Testis (tissue), 3 donors: ENCODE measurements around the gene KRT14. TPM values are rescaled to one million over a fixed set of nuclear protein-coding genes. Genes with fewer than 3 reads are reported as not detected.

Experiments
- DNase-seq: peaks from one replicate; pipeline ENCODE4 v3.0.0-alpha.2; 2019
- H3K27ac ChIP-seq, 2 donors: fragments of 200-600 bp; sonication (generic); one replicate each; pipeline ENCODE4 v1.5.1; 2019
- H3K27me3 ChIP-seq: fragments of 200-600 bp; sonication (generic); one replicate; pipeline ENCODE4 v1.5.1; 2019
- H3K36me3 ChIP-seq: fragments of 200-600 bp; sonication (generic); one replicate; pipeline ENCODE4 v1.5.1; 2017; ENCODE audit warnings: low read depth; ENCODE audit errors: missing control alignments
- H3K4me1 ChIP-seq: fragments of 200-600 bp; sonication (generic); one replicate; pipeline ENCODE4 v1.5.1; 2019
- H3K4me3 ChIP-seq, 2 donors: fragments of 200-600 bp; sonication (generic); one replicate each; pipeline ENCODE4 v1.5.1; 2017 to 2019
- H3K9me3 ChIP-seq: fragments of 200-600 bp; sonication (generic); one replicate; pipeline ENCODE4 v1.5.1; 2017
- POLR2A ChIP-seq: fragments of 450-650 bp; IDR thresholded peaks from one replicate; pipeline ENCODE4 v1.6.1; 2017; ENCODE audit warnings: antibody characterized with exemption, mild to moderate bottlenecking, moderate library complexity
- whole genome bisulfite sequencing, 2 donors: methylation state at CpG; one replicate each; pipeline ENCODE4 v1.1.5; 2018; 5-methylcytosine and 5-hydroxymethylcytosine counted together
- intact Hi-C: fragments of 100-400 bp; cut with DNase I; formaldehyde crosslinking; loops from one replicate; pipeline ENCODE4 v1.15.1; 2023; ENCODE audit warnings: low total_unique reads
- polyA plus RNA-seq: library from polyadenylated mRNA; stranded (reverse); fragments of 350-450 nt; fragmentation: Illumina TruSeq; extraction: RNeasy Lipid Tissue Mini Kit (QIAGEN cat#74804); gene quantifications from one replicate; pipeline ENCODE4 v1.2.3, GENCODE V29; 2014; ENCODE audit warnings: low read depth, low replicate concordance; ENCODE audit not compliant: insufficient read depth
- total RNA-seq, 2 donors: library from RNA; depleted of rRNA; stranded (reverse); fragments of >200 nt; gene quantifications; one replicate each; pipeline ENCODE4 v1.2.3, GENCODE V29; 2016
- TF ChIP-seq, protein P1 (sequence below), 3 experiments: fragments of 450-650 bp in 2 of 3; fragments of 200-600 bp in 1 of 3; sonication (generic) in 1 of 3; IDR thresholded peaks; one replicate each; pipeline ENCODE4 v1.5.1; 2016 to 2019; ENCODE audit warnings: antibody characterized with exemption in 3 of 3, mild to moderate bottlenecking in 2 of 3, moderate library complexity in 1 of 3

The KRT14 gene
- total and polyA plus RNA-seq, 3 donors from 2014 or later: 0.24 to 0.37 TPM; not detected in 1

DNA sequence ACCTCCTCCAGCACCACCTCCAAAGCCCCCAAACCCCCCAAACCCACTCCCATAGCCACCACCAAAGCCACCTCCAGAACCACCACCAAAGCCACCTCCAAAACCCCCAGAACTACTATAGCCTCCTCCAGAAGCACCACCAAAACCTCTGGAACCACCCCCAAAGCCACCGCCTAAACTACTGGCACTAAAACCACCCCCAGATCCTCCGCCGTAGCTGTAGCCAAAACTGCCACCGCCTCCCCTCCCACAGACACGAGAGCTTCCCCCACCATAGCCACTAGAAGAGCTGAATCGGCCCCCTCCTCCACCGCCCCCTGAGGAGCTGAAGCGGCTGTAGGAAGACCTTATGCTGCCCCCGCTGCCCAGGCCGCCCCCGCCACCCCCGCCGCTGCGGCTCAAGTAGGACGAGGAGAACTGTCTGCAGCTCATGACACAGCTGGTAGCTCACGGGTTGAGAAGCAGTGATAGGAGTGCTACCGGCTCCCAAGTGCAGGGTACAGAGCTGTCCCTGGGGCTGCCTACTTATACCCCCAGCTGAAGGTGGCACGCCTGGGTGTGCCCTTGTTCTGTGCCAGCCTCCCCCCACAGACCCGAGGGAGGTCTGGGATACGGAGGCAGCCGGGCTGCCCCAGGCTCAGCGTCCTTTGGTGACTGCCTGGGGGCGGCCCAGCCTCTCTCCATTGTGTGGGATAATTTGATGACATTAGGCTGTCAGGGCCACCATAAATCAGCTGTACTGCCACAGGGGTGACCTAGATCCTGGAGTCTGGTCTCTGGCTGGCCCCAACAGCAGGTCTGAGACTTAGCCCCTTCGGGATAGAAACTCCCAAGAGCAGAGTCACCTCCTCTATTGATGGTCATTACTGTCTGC is 14.9 kb downstream of the KRT14 start, which contains the start of gene KRT9:
Gene KRT9 (minus strand): TSS at position 499 of the 874 bp plus-strand sequence. CDS start 67 bp downstream, at position 432.
- intact Hi-C loops: no loop called here
- TF ChIP-seq POLR2A: no peak
- TF ChIP-seq, protein P1, sequence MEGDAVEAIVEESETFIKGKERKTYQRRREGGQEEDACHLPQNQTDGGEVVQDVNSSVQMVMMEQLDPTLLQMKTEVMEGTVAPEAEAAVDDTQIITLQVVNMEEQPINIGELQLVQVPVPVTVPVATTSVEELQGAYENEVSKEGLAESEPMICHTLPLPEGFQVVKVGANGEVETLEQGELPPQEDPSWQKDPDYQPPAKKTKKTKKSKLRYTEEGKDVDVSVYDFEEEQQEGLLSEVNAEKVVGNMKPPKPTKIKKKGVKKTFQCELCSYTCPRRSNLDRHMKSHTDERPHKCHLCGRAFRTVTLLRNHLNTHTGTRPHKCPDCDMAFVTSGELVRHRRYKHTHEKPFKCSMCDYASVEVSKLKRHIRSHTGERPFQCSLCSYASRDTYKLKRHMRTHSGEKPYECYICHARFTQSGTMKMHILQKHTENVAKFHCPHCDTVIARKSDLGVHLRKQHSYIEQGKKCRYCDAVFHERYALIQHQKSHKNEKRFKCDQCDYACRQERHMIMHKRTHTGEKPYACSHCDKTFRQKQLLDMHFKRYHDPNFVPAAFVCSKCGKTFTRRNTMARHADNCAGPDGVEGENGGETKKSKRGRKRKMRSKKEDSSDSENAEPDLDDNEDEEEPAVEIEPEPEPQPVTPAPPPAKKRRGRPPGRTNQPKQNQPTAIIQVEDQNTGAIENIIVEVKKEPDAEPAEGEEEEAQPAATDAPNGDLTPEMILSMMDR (IDR thresholded peaks at IDR 0.05): no peak
- no peak for DNase-seq
- H3K27ac ChIP-seq: no peak within 1 kb of the TSS
- H3K36me3 ChIP-seq: no peaks in the 10 kb centered on the region
- H3K4me3 ChIP-seq: no peak within 1 kb of the TSS
- no peaks in the 10 kb centered on the region for H3K4me1 ChIP-seq
- no peaks in the 10 kb centered on the region for H3K27me3 ChIP-seq
- 66 to 70% methylated on average over 12 to 24 of the region's 24 CpGs for WGBS, 2 donors
- H3K9me3 ChIP-seq: no peaks in the 10 kb centered on the region

DNA sequence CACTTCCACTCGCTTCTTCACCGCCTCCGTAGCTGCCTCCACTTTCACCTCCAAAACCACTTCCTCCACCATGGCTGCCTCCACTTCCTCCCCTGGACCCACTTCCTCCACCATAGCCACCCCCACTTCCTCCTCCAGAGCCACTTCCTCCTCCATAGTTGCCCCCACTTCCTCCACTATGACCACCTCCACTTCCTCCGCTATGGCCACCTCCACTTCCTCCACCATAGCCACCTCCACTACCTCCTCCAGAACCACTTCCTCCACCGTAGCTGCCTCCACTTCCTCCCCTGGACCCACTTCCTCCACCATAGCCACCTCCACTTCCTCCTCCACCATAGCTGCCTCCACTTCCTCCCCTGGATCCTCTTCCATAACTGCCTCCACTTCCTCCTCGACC is 19.4 kb downstream of the KRT14 start:
- Histone ChIP-seq H3K4me1 (no peaks in the 10 kb centered on the region), H3K9me3 (no peaks in the 10 kb centered on the region), H3K36me3 (no peaks in the 10 kb centered on the region), H3K27ac (no peak overlapping the region), H3K4me3 (no peak overlapping the region), H3K27me3 (no peaks in the 10 kb centered on the region)
- DNase-seq: no peak
- 83 to 89% methylated on average over 6 of the region's 6 CpGs for WGBS, 2 donors
- TF ChIP-seq POLR2A: no peak
- TF ChIP-seq, protein P1 (IDR thresholded peaks at IDR 0.05): no peak
- intact Hi-C loops: no loop called here

DNA sequence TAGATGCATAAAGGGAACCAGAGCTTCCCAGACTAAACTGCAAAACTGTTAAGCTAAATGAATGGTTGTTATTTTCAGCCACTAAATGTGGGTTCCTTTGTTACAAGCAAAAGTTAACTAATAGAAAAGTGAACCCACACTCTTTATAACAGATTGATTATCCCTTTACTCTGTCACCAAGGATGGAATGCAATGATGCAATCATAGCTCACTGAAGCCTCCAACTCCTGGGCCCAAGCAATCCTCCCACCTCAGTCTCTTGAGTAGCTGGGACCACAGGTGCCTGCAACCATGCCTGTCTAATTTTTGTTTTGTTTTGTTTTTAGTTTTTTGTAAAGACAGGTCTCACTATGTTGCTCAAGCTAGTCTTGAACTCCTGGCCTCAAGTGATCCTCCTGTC is 21.4 kb downstream of the KRT14 start:
- no peaks in the 10 kb centered on the region for H3K4me1 ChIP-seq
- no peaks in the 10 kb centered on the region for H3K27me3 ChIP-seq
- no peak overlapping the region for H3K4me3 ChIP-seq
- H3K9me3 ChIP-seq: no peaks in the 10 kb centered on the region
- TF ChIP-seq POLR2A: no peak
- TF ChIP-seq, protein P1 (IDR thresholded peaks at IDR 0.05): no peak
- intact Hi-C loops: no loop called here
- no peak for DNase-seq
- H3K36me3 ChIP-seq: no peaks in the 10 kb centered on the region
- no peak overlapping the region for H3K27ac ChIP-seq

DNA sequence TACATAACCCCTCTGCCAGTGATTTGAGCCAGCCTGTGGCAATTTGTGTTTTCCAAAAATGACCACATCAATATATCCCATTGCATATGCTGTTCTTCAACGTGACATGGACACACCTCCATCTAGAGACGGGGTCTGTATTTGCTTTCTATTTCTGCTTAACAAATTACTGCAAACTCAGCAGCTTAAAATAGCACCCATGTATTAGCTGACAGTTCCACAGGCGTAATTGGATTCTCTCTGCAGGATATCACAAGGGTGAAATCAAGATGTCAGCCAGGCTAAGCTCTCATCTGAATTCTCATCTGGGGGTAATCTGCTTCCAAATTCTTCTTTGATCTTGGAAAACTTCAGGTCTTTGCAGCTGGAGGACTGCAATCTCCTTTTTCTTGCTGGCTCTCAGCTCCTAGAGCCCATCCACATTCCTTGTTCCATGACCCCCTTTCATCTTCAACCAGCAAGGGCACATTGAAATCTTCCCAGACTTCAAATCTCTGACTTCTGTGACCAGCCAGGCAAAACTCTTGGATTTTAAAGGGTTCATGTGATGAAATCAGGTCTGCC is 23.0 kb downstream of the KRT14 start:
- H3K27me3 ChIP-seq: no peaks in the 10 kb centered on the region
- intact Hi-C loops: no loop called here
- H3K27ac ChIP-seq: no peak overlapping the region
- no peak overlapping the region for H3K4me3 ChIP-seq
- 66 to 70% methylated on average over 3 of the region's 3 CpGs for WGBS, 2 donors
- no peaks in the 10 kb centered on the region for H3K4me1 ChIP-seq
- H3K36me3 ChIP-seq: no peaks in the 10 kb centered on the region
- TF ChIP-seq POLR2A: no peak
- TF ChIP-seq, protein P1 (IDR thresholded peaks at IDR 0.05): no peak
- no peak for DNase-seq
- no peaks in the 10 kb centered on the region for H3K9me3 ChIP-seq
